GM12878 (cell line): Measurements from ENCODE around the gene CREB3L1. TPM values are rescaled to one million over a fixed set of nuclear protein-coding genes. Genes with fewer than 3 reads are reported as not detected.

Experiments used
- ATAC-seq: fragments of 200-7000 bp; cut with Tn5 transposase; 3 replicates; pipeline ENCODE4 v1.9.1; 2020; ENCODE audit warnings: mild to moderate bottlenecking, moderate library complexity
- BruUV-seq: library from RNA; stranded (reverse); fragments of 400-500 nt; replicated peaks from 2 replicates; lab custom pipeline; 2021; lab: Mats Ljungman, UMichigan
- CTCF ChIA-PET: fragments of 300-600 bp; sonication (Branson Sonifier 250); formaldehyde crosslinking; extraction: SDS; loops from one replicate; lab custom pipeline; 2021; ENCODE audit warnings: inconsistent platforms; lab: Yijun Ruan, JAX
- POLR2A ChIA-PET: fragments of 350-600 bp; formaldehyde crosslinking; extraction: SDS; loops from one replicate; lab custom pipeline; 2021; ENCODE audit warnings: inconsistent platforms; lab: Charles Lee
- RAD21 ChIA-PET: fragments of 300-600 bp; sonication (Branson Sonifier 250); formaldehyde crosslinking; loops from one replicate; lab custom pipeline; 2023; ENCODE audit warnings: antibody characterized with exemption; ENCODE audit not compliant: unreplicated experiment; lab: Charles Lee
- SMC1A ChIA-PET: fragments of 300-600 bp; sonication (Branson Sonifier 250); formaldehyde crosslinking; loops from one replicate; lab custom pipeline; 2023; ENCODE audit not compliant: unreplicated experiment, uncharacterized antibody; lab: Charles Lee
- DNase-seq: peaks from one replicate; pipeline ENCODE4 v3.0.0-alpha.2; 2011; ENCODE audit warnings: low read depth, low spot score
- FAIRE-seq: peaks from 3 replicates; lab custom pipeline; 2011; peaks lifted over from hg19 to GRCh38; lab: Jason Lieb, UNC
- H2AFZ ChIP-seq: 2 replicates; pipeline ENCODE4 v1.6.0; 2011; ENCODE audit warnings: low read depth, low read length, control low read depth; ENCODE audit not compliant: control insufficient read depth
- H3K27ac ChIP-seq: 2 replicates; pipeline ENCODE4 v1.5.1; 2011; ENCODE audit warnings: control low read depth; ENCODE audit not compliant: control insufficient read depth, insufficient read depth
- H3K27me3 ChIP-seq, 2 experiments: replicated peaks in 1 of 2; 2 replicates each; pipeline versions ENCODE4 v1.6.0 to v1.6.1; 2011; ENCODE audit warnings: low read length in 1 of 2; ENCODE audit not compliant: control insufficient read depth in 2 of 2, insufficient read depth in 2 of 2
- H3K36me3 ChIP-seq, 2 experiments: 2 replicates each; pipeline ENCODE4 v1.5.1; 2011; ENCODE audit warnings: low read length in 1 of 2; ENCODE audit not compliant: control insufficient read depth in 2 of 2, insufficient read depth in 2 of 2
- H3K4me1 ChIP-seq: 2 replicates; pipeline ENCODE4 v1.6.1; 2011; ENCODE audit warnings: mild to moderate bottlenecking, low read length, moderate library complexity, mixed read lengths; ENCODE audit not compliant: control insufficient read depth, insufficient read depth
- H3K4me2 ChIP-seq: 2 replicates; pipeline ENCODE4 v1.6.0; 2011; ENCODE audit warnings: control low read depth; ENCODE audit not compliant: control insufficient read depth, insufficient read depth
- H3K4me3 ChIP-seq: fragments of 200-600 bp; sonication (generic); 2 replicates; pipeline ENCODE4 v1.5.1; 2016
- H3K79me2 ChIP-seq: 2 replicates; pipeline ENCODE4 v1.6.0; 2011; ENCODE audit warnings: low read length; ENCODE audit not compliant: control insufficient read depth, insufficient read depth
- H3K9ac ChIP-seq: 2 replicates; pipeline ENCODE4 v1.8.0; 2011; ENCODE audit warnings: low read length, control low read depth, mixed read lengths; ENCODE audit not compliant: control insufficient read depth, insufficient read depth
- H3K9me3 ChIP-seq: replicated peaks from 3 replicates; pipeline ENCODE4 v1.5.1; 2011; ENCODE audit warnings: mild to moderate bottlenecking, low read length; ENCODE audit not compliant: control insufficient read depth, insufficient read depth
- H4K20me1 ChIP-seq: 2 replicates; pipeline ENCODE4 v1.6.0; 2011; ENCODE audit not compliant: control insufficient read depth, insufficient read depth
- E2F8 ChIP-seq: fragments of 450-650 bp; IDR thresholded peaks from 2 replicates; pipeline ENCODE4 v1.6.1; 2018; ENCODE audit warnings: mild to moderate bottlenecking, low read depth, moderate library complexity; ENCODE audit not compliant: partially characterized antibody
- JUND ChIP-seq: IDR thresholded peaks from 2 replicates; pipeline ENCODE4 v1.6.1; 2012; ENCODE audit warnings: low read depth, mild to moderate bottlenecking, low read length, improper control_type of control experiment, moderate library complexity
- MEF2B ChIP-seq: fragments of 450-650 bp; IDR thresholded peaks from 2 replicates; pipeline ENCODE4 v1.6.1; 2018; ENCODE audit warnings: mild to moderate bottlenecking, moderate library complexity; ENCODE audit not compliant: partially characterized antibody, poor library complexity, severe bottlenecking
- MTA2 ChIP-seq: fragments of 450-650 bp; IDR thresholded peaks from 2 replicates; pipeline ENCODE4 v1.6.1; 2016; ENCODE audit warnings: low read depth, mild to moderate bottlenecking, moderate library complexity
- NRF1 ChIP-seq: conservative IDR thresholded peaks from 2 replicates; pipeline ENCODE4 v1.6.1; 2011; ENCODE audit warnings: mild to moderate bottlenecking, low read depth, low read length, improper control_type of control experiment
- PBX3 ChIP-seq: IDR thresholded peaks from 2 replicates; pipeline ENCODE4 v1.6.1; 2011; ENCODE audit warnings: mild to moderate bottlenecking, low read depth, low read length, moderate library complexity; ENCODE audit not compliant: insufficient replicate concordance
- POU2F2 ChIP-seq: IDR thresholded peaks from 3 replicates; pipeline ENCODE4 v1.6.1; 2011; ENCODE audit warnings: low read depth, mild to moderate bottlenecking, low read length, borderline replicate concordance
- RAD51 ChIP-seq: fragments of 450-650 bp; IDR thresholded peaks from 2 replicates; pipeline ENCODE4 v1.6.1; 2016; ENCODE audit warnings: moderate library complexity, mild to moderate bottlenecking, inconsistent platforms
- RELB ChIP-seq: fragments of 450-650 bp; IDR thresholded peaks from 2 replicates; pipeline ENCODE4 v1.6.1; 2017; ENCODE audit warnings: low read depth, mild to moderate bottlenecking, moderate library complexity
- SMC3 ChIP-seq: IDR thresholded peaks from 2 replicates; pipeline ENCODE4 v1.6.1; 2011; ENCODE audit warnings: low read length, improper control_type of control experiment, borderline replicate concordance
- ZNF274 ChIP-seq: IDR thresholded peaks from one replicate; pipeline ENCODE4 v1.8.0; 2011; ENCODE audit not compliant: insufficient read length, insufficient read depth
- ZNF384 ChIP-seq: IDR thresholded peaks from 2 replicates; pipeline ENCODE4 v1.6.1; 2012; ENCODE audit warnings: low read depth, mild to moderate bottlenecking, low read length, improper control_type of control experiment, borderline replicate concordance
- WGBS: methylation state at CpG from one replicate; pipeline ENCODE4 v1.1.6; 2016; ENCODE audit warnings: low lambda C conversion rate; ENCODE audit not compliant: insufficient replicate concordance, insufficient coverage; ENCODE audit errors: missing lambda C conversion rate; 5-methylcytosine and 5-hydroxymethylcytosine counted together
- in situ Hi-C: fragments of 300-500 bp; cut with MboI; formaldehyde crosslinking; loops from 9 replicates; pipeline ENCODE4 v1.14.3; 2018; ENCODE audit warnings: mixed read lengths
- intact Hi-C: fragments of 100-400 bp; cut with micrococcal nuclease; formaldehyde crosslinking; loops from one replicate; pipeline ENCODE4 v1.14.2; 2022; ENCODE audit not compliant: unreplicated experiment
- polyA plus RNA-seq, 11 experiments: library from polyadenylated mRNA; depleted of rRNA in 4 of 11; unstranded in 6 of 11; stranded (reverse) in 5 of 11; fragments of >200 nt; fragmentation: Nextera tagmentation in 4 of 11; fragmentation: Illumina TruSeq in 1 of 11; extraction: Ambion mirVana in 4 of 11; extraction: Trizol in 1 of 11; gene quantifications; 1 replicate in 1 of 11; 2 replicates in 10 of 11; pipeline versions ENCODE4 v1.2.1 to v1.2.3, GENCODE V29; 2011 to 2016; ENCODE audit warnings: inconsistent platforms in 2 of 11, missing spikeins in 2 of 11, low read depth in 1 of 11
- total RNA-seq, 4 experiments: library from RNA; depleted of rRNA in 3 of 4; stranded (reverse); fragments of >200 nt in 3 of 4; fragmentation: Illumina TruSeq in 1 of 4; extraction: Trizol in 1 of 4; gene quantifications; 2 replicates each; pipeline versions ENCODE4 v1.2.1 to v1.2.3, GENCODE V29; 2013 to 2021
- TF ChIP-seq, protein P1 (sequence below): fragments of 150-350 bp; IDR thresholded peaks from 2 replicates; pipeline ENCODE4 v1.6.1; 2014; ENCODE audit warnings: mild to moderate bottlenecking, low read depth, low read length
- TF ChIP-seq, protein P2 (sequence below): fragments of 450-650 bp; IDR thresholded peaks from 2 replicates; pipeline ENCODE4 v1.6.1; 2017; ENCODE audit warnings: mild to moderate bottlenecking, low read depth, inconsistent platforms; ENCODE audit not compliant: poor library complexity, severe bottlenecking

Gene CREB3L1
- total and polyA plus RNA-seq, 10 of the 15 experiments (the other 5 are each of a cell fraction or from before 2014, with no cell fraction given), result 0.03 to 1.4 (median 0.22) TPM

DNA sequence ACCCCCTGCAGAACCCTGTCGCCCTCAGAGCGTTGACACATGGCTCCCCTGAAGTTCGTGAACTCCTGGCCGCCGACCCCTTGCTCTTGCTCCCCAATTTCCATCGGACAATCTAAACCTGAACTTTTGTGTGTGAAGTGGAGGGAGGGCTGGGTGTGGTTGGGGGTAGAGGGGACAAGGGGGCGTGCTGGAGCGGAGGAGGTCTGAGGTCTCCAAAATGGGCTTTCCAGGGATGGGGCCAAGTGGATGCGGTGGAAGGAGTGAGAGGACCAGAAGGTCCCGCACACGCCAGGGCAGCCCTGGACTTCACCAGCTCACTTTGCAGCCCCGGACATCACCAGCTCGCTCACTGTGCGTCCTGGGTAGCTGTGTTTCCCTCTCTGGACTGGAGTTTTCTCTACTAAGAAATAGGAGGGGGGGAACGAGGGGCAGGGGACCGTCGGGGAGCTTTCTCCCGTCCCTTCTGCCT lies 18.6 kb downstream of the CREB3L1 start:
- H3K4me1 ChIP-seq, result peaks cover 22% of the 10 kb centered on the region
- 42% methylated on average over 18 of the region's 18 CpGs for WGBS
- peak overlapping the region; percentile 66 for H3K4me2 ChIP-seq
- BruUV-seq, result no TSS peak
- FAIRE-seq, result no peak
- ChIA-PET SMC1A (interaction anchor here (0.8 to 1.9 kb wide), 2 partner anchors 9 to 53 kb away, joined by 3 to 4 read pairs; no protein-coding TSS in a partner anchor), RAD21 (interaction anchor here (0.7 to 3.1 kb wide), 3 partner anchors 10 to 53 kb away, joined by 3 to 15 read pairs (median 3); no protein-coding TSS in a partner anchor), CTCF (interaction anchor here (1.1 to 2.4 kb wide), 8 partner anchors 12 to 345 kb away, joined by 3 to 9 read pairs (median 3); no protein-coding TSS in a partner anchor), POLR2A (no interaction called here)
- H2AFZ ChIP-seq, result peak overlapping the region; percentile 70
- no peak overlapping the region for H3K27ac ChIP-seq
- H3K36me3 ChIP-seq, result no peaks in the 10 kb centered on the region
- peak overlapping the region; percentile 54; the same call in 1 of the 2 replicates for H3K4me3 ChIP-seq
- no peaks in the 10 kb centered on the region for H4K20me1 ChIP-seq
- H3K9me3 ChIP-seq, result no peaks in the 10 kb centered on the region
- no peaks in the 10 kb centered on the region for H3K79me2 ChIP-seq
- no peaks in the 10 kb centered on the region; a peak in 2 of 4 replicates for H3K27me3 ChIP-seq
- H3K9ac ChIP-seq, result no peak overlapping the region
- intact Hi-C loops, result no loop called here
- no peak for DNase-seq
- in situ Hi-C loops, result no loop called here
- ATAC-seq, result no peak
- TF ChIP-seq RELB (no peak), ZNF274 (no peak), POU2F2 (no peak), JUND (no peak), SMC3 (no peak), PBX3 (no peak), RAD51 (no peak), E2F8 (no peak), NRF1 (no peak), MEF2B (no peak), MTA2 (no peak), ZNF384 (no peak)
- TF ChIP-seq, protein P1, sequence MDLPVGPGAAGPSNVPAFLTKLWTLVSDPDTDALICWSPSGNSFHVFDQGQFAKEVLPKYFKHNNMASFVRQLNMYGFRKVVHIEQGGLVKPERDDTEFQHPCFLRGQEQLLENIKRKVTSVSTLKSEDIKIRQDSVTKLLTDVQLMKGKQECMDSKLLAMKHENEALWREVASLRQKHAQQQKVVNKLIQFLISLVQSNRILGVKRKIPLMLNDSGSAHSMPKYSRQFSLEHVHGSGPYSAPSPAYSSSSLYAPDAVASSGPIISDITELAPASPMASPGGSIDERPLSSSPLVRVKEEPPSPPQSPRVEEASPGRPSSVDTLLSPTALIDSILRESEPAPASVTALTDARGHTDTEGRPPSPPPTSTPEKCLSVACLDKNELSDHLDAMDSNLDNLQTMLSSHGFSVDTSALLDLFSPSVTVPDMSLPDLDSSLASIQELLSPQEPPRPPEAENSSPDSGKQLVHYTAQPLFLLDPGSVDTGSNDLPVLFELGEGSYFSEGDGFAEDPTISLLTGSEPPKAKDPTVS, result no peak
- TF ChIP-seq, protein P2, sequence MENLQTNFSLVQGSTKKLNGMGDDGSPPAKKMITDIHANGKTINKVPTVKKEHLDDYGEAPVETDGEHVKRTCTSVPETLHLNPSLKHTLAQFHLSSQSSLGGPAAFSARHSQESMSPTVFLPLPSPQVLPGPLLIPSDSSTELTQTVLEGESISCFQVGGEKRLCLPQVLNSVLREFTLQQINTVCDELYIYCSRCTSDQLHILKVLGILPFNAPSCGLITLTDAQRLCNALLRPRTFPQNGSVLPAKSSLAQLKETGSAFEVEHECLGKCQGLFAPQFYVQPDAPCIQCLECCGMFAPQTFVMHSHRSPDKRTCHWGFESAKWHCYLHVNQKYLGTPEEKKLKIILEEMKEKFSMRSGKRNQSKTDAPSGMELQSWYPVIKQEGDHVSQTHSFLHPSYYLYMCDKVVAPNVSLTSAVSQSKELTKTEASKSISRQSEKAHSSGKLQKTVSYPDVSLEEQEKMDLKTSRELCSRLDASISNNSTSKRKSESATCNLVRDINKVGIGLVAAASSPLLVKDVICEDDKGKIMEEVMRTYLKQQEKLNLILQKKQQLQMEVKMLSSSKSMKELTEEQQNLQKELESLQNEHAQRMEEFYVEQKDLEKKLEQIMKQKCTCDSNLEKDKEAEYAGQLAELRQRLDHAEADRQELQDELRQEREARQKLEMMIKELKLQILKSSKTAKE, result no peak
